ENCODE results near the gene EEPD1.
"Not testable (repeated sequence)": the region's sequence is repeated elsewhere in the genome, so short reads cannot be mapped to it uniquely, and the experiment has no call there.

The EEPD1 gene

GRCh38 chr7:36119005-36119706 is 33.9 kb upstream of the EEPD1 start:
- H3K4me3 ChIP-seq (ENCODE audit: low read depth, low read length), result no peak overlapping the region
- DNase-seq (ENCODE audit: low read depth), result no peak
- TF ChIP-seq, protein P1, sequence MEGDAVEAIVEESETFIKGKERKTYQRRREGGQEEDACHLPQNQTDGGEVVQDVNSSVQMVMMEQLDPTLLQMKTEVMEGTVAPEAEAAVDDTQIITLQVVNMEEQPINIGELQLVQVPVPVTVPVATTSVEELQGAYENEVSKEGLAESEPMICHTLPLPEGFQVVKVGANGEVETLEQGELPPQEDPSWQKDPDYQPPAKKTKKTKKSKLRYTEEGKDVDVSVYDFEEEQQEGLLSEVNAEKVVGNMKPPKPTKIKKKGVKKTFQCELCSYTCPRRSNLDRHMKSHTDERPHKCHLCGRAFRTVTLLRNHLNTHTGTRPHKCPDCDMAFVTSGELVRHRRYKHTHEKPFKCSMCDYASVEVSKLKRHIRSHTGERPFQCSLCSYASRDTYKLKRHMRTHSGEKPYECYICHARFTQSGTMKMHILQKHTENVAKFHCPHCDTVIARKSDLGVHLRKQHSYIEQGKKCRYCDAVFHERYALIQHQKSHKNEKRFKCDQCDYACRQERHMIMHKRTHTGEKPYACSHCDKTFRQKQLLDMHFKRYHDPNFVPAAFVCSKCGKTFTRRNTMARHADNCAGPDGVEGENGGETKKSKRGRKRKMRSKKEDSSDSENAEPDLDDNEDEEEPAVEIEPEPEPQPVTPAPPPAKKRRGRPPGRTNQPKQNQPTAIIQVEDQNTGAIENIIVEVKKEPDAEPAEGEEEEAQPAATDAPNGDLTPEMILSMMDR (IDR thresholded peaks at IDR 0.05; ENCODE audit: low read depth, low read length, missing control alignments), result no peak

GRCh38 chr7:36119983-36120646 is 32.9 kb upstream of the EEPD1 start:
- not testable (repeated sequence) for H3K4me3 ChIP-seq (ENCODE audit: low read depth, low read length)

DNA sequence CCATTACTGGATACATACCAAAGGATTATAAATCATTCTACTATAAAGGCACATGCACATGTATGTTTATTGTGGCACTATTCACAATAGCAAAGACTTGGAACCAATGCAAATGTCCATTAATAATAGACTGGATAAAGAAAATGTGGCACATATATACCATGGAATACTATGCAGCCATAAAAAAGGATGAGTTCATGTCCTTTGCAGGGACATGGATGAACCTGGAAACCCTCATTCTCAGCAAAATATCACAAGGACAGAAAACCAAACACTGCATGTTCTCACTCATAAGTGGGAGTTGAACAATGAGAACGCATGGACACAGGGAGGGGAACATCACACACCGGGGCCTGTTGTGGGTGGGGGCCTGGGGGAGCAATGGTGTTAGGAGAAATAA is 27.4 kb upstream of the EEPD1 start:
- not testable (repeated sequence) for DNase-seq (ENCODE audit: low read depth); H3K4me3 ChIP-seq (ENCODE audit: low read depth, low read length)

More at GRCh38 chr7:36119983-36120646, 32.9 kb upstream of the EEPD1 start:
- DNase-seq (ENCODE audit: low read depth), result not testable (repeated sequence)

DNA sequence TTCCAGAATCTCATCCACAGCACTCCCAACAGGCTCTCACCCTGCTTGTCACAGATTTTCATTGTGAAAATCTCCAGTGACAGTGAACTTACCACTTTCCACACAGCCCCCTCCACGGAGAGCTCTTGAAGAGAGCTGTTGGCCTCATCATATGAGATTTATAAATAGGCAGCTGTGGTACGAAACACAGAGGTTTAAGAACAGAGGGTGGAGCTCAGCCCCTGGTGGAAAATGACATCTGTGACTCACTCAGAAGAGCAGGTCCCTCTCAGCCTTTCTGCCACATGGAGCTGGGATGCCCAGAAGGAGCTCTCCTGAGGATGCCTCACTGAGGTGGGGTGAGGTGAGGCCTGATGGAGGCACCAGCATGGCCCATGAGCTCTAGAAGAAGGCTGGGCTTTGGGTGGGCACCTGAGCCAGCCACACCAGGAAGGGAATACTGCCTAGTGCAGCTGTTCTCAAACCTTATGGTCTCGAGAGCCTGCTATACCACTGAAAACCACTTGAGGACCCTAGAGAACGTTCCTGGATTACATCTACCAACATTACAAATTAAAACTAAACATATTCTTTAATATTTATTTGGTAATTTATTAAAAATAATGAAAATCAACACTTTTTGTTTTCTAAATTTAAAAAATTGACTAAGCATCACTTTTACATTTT is 25.8 kb upstream of the EEPD1 start:
- H3K4me3 ChIP-seq (ENCODE audit: low read depth, low read length), result no peak overlapping the region
- TF ChIP-seq, protein P1 (IDR thresholded peaks at IDR 0.05; ENCODE audit: low read depth, low read length, missing control alignments), result no peak
- no peak for DNase-seq (ENCODE audit: low read depth)

GRCh38 chr7:36128448-36129047 is 24.5 kb upstream of the EEPD1 start:
- H3K4me3 ChIP-seq (ENCODE audit: low read depth, low read length), result no peak overlapping the region
- no peak for DNase-seq (ENCODE audit: low read depth)

DNA sequence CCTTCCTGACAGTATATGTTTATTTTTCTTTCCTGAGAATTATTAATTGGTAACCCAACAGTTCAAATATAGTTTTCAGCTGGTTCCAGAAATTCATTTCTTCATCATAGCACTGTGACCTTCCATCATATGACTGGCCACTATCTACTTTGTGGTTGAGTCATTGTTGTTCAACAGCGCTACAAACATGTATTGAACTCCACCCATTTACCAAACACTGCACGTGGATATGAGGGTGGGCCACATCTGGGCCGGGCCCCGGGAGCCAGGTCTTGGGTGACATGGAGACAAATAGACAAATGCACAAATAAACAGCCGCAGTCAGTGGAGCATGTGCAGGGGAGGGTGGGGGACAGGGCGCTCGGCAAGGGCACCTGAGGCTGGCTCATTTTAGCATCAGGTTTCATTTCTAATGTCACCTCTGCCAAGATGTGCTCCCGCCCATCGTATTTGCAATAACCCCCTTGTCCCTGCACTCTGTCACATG is 24.0 kb upstream of the EEPD1 start:
- no peak for DNase-seq (ENCODE audit: low read depth)
- TF ChIP-seq, protein P1 (IDR thresholded peaks at IDR 0.05; ENCODE audit: low read depth, low read length, missing control alignments), result no peak
- no peak overlapping the region for H3K4me3 ChIP-seq (ENCODE audit: low read depth, low read length)

More at GRCh38 chr7:36128448-36129047, 24.5 kb upstream of the EEPD1 start:
- TF ChIP-seq, protein P1 (IDR thresholded peaks at IDR 0.05; ENCODE audit: low read depth, low read length, missing control alignments), result peak; percentile 24

DNA sequence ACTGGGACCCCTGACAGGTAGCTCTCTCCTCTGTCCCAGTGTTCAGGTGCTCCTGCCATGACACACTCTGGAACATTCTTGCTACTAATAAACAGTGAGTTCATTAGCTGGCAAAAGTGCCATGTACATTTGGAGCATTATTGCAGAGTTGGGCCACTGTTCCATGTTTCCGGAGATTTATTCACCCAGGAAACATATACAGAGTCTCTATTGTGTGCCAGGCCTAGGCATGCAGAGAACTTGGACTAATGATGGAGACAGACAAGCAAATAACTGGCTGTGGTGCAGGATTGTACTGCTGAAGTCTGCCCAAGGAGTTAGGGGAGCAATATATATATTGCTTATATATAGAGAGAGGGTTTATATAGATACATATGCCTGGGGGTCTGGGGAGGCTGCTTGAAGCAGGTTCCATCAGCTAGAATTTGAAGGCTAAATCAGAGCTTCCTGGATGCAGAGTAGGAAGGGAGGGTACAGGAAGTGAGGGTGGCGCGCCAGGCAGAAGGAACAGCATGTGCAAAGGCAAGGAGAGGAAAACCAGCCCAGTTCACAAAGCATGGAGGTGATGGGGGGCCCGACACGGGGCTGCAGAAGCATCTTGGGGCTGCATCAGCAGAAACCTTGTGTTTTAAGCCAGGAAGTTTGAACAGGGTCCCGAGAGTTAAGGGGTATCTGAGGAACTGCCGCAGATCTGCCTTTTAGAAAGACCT is 22.7 kb upstream of the EEPD1 start:
- H3K4me3 ChIP-seq (ENCODE audit: low read depth, low read length), result no peak overlapping the region

More for the DNA sequence above, 22.7 kb upstream of the EEPD1 start:
- TF ChIP-seq, protein P1 (IDR thresholded peaks at IDR 0.05; ENCODE audit: low read depth, low read length, missing control alignments), result no peak
- DNase-seq (ENCODE audit: low read depth), result no peak

Measured in GM12864 (cell line).